Activated effector memory CD4-positive, alpha-beta T cell treated with Interleukin-2 at 50 U/mL for 16 hours (primary cell): Measurements from ENCODE around the gene RSRP1.
"Not testable (repeated sequence)": the region's sequence is repeated elsewhere in the genome, so short reads cannot be mapped to it uniquely, and the experiment has no call there.

ENCODE experiments used
- DNase-seq: peaks from one replicate; pipeline ENCODE4 v3.0.0-alpha.2; 2020

Gene RSRP1

DNA sequence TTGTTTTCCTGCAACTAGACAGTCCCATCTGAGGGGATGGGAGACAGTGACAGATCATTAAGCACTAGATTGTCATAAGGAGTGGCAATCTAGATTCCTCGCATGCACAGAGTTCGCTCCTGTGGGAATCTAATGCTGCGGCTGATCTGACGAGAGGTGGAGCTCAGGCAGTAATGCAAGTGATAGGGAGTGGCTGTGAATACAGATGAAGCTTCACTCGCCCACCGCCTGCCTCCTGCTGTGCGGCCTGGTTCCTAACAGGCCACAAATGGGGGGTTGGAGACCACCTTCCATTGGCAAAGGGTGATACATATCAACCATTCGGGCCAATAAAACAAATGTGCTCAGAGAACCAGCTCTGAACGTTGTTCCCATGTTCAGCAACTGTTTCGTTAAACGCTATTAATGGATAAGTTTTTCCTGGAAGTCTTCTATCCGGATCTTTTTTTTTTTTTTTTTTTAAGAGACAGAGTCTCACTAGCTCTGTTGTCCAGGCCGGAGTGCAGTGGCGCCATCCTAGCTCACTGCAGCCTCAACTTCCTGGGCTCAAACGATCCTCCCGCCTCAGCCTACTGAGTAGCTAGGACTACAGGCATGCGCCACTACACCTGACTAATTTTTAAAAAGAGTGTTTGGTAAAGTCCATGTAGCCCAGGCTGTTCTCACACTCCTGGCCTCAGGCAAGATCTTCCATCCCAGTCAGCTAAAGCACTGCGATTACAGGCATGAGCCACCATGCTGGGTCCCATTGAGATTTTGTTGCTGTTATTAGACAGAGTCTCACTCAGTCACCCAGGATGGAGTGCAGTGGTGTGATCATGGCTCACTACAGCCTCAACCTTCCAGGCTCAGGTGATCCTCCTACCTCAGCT lies 8.7 kb upstream of the RSRP1 start:
- no peak for DNase-seq

GRCh38 chr1:25253911-25254310 lies 6.7 kb upstream of the RSRP1 start:
- DNase-seq: no peak

DNA sequence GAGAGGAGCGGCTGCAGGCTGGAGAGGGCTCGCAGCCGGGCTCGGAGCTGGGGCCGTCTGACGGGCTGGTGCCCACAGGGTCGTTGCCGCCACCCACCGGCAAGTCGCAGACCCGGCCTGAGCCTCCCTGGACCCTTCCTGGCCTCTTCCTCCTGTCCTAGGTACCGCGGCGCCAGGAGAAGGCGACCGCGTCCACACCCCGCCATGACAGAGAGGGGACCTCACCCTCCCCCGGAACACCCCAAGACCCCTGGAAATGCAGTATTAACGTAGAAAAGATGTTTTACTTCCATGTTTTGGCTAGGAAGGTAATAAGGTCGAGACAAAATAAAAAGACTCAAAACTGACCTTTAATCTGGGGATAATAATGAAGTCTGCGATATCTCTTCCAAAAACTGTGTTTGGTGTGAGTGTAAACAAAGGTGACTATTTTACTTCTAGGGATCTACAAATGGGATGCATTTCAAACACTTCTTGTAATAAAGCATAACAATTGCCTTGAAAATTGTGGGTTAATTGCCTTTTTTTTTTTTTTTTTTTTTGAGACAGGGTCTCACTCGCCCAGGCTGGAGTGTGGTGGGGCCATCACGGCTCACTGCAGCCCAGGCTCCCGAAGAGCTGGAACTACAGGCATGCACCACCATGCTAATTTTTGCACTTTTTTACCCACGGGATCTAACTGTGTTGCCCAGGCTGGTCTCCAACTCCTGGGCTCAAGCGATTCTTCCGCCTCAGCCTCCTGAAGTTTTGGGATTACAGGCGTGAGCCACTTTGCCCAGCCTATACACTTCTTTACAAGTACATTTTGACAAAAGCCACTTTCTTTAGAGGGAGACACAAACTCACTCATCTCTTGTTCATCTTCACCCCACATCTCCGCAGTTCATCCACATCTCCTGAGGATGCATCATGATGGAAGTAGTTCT lies 838 bp upstream of the RSRP1 start:
- no peak for DNase-seq

DNA sequence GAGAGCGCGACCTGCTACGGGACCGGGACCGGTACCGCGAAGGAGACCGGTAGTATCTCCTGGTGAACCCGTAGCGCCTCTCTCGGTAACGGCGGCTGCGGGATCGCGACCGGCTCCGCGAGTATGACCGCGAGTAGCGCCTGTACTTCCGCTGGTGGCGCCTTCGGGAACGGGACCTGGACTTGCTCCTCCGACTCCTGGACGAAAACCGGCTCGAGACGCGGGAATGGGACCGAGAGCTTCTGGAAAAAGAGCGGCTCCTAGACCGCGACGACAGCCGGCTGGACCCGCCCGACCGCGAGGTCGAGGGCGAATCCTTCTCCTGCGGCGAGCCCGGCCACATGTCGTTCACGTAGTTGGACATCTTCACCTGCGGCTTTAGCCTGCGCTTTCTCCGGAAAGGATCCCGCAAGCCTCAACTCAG lies 642 bp downstream of the RSRP1 start:
- no peak for DNase-seq

- DNase-seq: no peak
These were observed 1.2 kb downstream of the RSRP1 start for GRCh38 chr1:25245809-25246599.

DNA sequence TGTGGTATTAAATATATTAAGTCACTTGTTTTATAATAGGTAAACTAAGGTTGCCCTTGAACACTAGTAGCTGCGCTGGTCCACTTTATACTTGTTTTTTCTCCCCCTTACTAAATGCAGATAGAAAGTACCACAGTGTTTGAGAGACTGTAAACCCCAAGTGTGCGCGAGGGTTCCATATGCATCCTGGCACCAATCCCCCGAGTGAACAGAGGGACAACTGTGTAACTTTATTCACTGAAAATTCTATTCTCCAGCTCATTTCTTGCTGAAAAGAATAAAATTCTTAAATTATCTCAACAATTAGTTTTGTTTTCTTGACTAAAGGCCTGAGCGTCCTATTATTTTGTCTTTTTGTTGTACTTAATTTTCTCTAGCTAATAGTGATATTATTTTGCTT lies 1.9 kb downstream of the RSRP1 start:
- DNase-seq: no peak

DNA sequence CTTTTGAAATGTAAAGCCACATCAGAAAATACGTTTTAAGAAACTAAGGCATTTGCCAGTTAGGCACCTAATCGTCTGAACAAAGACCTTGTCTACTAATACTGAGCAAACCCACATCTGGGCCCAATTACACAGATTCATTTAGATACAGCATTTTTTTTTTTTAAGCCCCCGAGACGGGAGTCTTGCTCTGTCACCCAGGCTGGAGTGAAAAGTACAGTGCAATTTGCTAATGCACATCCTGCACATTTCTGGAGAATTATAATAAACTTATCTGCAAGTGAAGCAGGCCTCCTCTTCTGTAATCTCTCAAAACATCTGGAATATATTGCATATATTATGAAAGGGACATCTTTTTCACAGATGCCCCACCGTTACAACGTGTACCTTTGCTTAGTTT lies 3.3 kb downstream of the RSRP1 start:
- DNase-seq: no peak

- peak; percentile 76 for DNase-seq
These were observed 7.3 kb downstream of the RSRP1 start for GRCh38 chr1:25239681-25240541.

- DNase-seq: no peak
These were observed 9.2 kb downstream of the RSRP1 start for GRCh38 chr1:25238046-25238445.

DNA sequence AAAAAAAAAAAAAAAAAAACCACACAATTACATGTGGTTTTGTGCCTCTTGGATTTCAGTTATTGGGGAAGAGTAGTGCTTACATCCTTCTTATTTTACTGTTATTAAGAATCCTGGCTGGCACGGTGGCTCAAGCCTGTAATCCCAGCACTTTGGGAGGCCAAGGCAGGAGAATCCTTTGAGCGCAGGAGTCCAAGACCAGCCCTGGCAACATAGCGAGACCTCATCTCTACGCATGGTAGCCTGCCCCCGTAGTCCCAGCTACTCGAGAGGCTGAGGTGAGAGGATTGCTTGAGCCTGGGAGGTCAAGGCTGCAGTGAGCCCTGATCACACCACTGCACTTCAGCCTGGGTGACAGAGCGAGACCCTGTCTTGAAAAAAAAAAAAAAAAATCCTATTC lies 11.0 kb downstream of the RSRP1 start:
- not testable (repeated sequence) for DNase-seq

DNA sequence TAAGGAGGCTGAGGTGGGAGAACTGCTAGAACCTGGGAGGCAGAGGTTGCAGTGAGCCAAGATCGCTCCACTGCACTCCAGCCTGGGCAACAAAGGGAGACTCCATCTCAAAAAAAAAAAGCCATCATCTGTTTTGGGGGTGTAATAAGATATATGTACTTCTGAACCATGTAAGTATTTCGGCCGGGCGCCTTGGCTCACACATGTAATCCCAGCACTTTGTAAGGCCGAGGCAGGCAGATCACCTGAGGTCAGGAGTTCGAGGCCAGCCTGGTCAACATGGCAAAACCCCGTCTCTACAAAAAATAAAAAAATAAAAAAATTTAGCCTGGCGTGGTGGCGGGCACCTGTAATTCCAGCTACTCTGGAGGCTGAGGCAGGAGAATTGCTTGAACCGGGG lies 11.8 kb downstream of the RSRP1 start:
- not testable (repeated sequence) for DNase-seq

- peak; percentile 31 for DNase-seq
These were observed 14.1 kb downstream of the RSRP1 start for GRCh38 chr1:25232866-25233784.

DNA sequence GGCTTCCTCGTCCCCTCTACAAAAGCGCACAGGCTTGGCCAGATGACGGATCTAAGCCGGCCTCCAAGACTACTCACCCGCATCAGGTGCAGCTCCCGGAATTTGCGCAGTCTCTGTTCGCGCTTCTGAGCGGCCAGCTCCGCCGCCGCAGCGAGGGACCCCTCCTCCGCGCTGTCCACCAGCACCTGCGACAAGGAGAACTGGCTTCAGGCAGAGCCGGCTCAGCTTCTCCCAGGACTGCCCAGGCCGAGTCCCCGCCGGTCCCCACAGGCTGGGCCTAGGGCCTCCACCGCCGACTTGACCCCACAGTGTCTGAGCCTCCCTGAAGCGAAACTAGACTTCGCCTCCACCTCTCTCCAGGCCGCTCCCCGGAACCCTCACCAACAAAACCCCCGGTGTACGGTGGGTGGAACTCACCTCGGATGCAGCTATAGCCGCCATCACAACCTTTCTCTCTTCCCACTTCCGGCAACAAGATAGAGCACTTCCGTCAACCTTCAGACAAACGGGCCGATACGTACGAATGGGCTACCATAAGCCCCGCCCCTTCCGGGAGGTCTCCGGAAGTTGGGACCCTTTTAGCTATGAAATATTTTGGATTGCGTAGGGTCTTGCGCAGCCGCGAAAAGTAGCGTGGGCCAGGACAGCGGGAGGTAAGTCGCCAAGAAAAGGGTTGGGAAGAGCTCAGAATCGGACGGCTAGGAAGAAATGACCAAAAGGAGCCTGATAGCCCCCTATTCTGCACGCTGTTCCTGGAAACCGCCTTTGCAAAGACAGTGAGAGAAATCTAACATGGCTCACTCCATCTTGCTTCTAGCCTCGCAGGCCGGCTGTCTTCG lies 15.0 kb downstream of the RSRP1 start, which contains the start of gene SYF2:
SYF2 (minus strand) TSS at position 476 of the 839 bp plus-strand sequence; CDS start at position 441, 35 bp downstream.
- peak; percentile 79 for DNase-seq

DNA sequence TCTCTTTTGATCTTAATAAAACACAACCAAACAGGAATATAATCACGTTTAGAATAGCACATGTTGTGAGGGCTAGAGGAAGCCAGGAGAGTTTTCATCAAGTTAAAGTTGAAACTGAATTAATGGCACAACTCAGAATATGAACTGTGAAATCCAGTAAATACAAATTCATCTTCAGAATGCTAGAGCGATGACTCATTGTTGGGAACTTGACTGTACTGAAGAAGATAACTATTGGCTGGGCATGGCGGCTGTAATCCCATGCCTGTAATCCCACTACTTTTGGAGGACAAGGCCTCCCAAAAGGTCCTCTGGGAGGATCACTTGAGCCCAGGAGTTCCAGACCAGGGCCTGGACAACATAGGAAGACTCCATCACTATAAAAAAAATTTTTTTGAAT lies 23.8 kb downstream of the RSRP1 start:
- DNase-seq: no peak

DNA sequence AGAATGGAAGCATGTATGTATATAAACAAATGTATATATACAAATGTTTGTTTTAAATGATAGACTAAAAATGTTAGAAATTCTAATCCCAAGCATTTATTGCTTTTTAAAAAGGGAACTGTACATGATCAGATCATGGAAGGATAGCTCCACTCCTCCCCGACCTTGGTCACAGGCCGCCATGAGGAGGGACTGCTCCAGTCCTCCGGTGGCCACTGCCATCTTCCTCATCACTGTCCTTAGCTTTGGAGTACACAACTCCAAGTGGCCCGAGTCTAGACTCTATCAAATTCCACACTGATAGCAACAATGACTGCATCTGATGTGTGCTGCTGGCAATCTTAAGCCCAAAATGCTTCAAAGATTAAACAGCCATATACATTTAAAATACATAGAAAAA lies 24.6 kb downstream of the RSRP1 start:
- no peak for DNase-seq

GRCh38 chr1:25220666-25221065 lies 26.6 kb downstream of the RSRP1 start:
- DNase-seq: no peak

- no peak for DNase-seq
These were observed 27.5 kb downstream of the RSRP1 start for GRCh38 chr1:25219661-25220251.

- DNase-seq: no peak
These were observed 29.5 kb downstream of the RSRP1 start for GRCh38 chr1:25217598-25218232.

- no peak for DNase-seq
These were observed 30.2 kb downstream of the RSRP1 start for GRCh38 chr1:25217015-25217414.
